ENCODE data around the gene PCSK2. TPM values are rescaled to one million over a fixed set of nuclear protein-coding genes. Genes with fewer than 3 reads are reported as not detected.

Gene PCSK2
- total RNA-seq, 2 experiments from 2014 or later, result not detected

GRCh38 chr20:17202030-17202429, 24.8 kb upstream of the PCSK2 start:
- ChIA-PET CTCF (ENCODE audit: unreplicated experiment) (no interaction called here), POLR2A (no interaction called here)
- DNase-seq (ENCODE audit: low spot score), result no peak
- H3K4me2 ChIP-seq (ENCODE audit: low read length), result no peak overlapping the region
- H3K27ac ChIP-seq (ENCODE audit: low read depth, low read length, poor library complexity, severe bottlenecking), result no peak overlapping the region
- intact Hi-C loops (cut with micrococcal nuclease; ENCODE audit: unreplicated experiment), result no loop called here
- H3K4me3 ChIP-seq (ENCODE audit: low read depth, low read length, poor library complexity, severe bottlenecking), result no peak overlapping the region
- H3K9me2 ChIP-seq (ENCODE audit: insufficient read depth, low read length), result no peaks in the 10 kb centered on the region
- no peaks in the 10 kb centered on the region for H3K4me1 ChIP-seq (ENCODE audit: insufficient read depth, low read length, poor library complexity, severe bottlenecking)
- TF ChIP-seq EZH2phosphoT487 (IDR thresholded peaks at IDR 0.05; ENCODE audit: borderline replicate concordance, low read depth, low read length), result no peak
- no peak for TF ChIP-seq CTCF (conservative IDR thresholded peaks at IDR 0.05; ENCODE audit: low read length)
- no TSS peak for BruUV-seq (replicated peaks)
- H4K20me1 ChIP-seq (ENCODE audit: insufficient read depth, low read length), result no peaks in the 10 kb centered on the region
- no peaks in the 10 kb centered on the region for H3K79me2 ChIP-seq (ENCODE audit: insufficient read depth, low read depth, low read length)
- H3K9me3 ChIP-seq (ENCODE audit: low read length), result no peaks in the 10 kb centered on the region
- no peak overlapping the region for H2AFZ ChIP-seq (ENCODE audit: low read length)
- H3K36me3 ChIP-seq (ENCODE audit: insufficient read depth, low read length), result no peaks in the 10 kb centered on the region

- Histone ChIP-seq H3K9me2 (ENCODE audit: insufficient read depth, low read length) (no peaks in the 10 kb centered on the region), H3K4me2 (ENCODE audit: low read length) (no peak overlapping the region), H3K4me3 (ENCODE audit: low read depth, low read length, poor library complexity, severe bottlenecking) (no peak overlapping the region), H3K79me2 (ENCODE audit: insufficient read depth, low read depth, low read length) (no peaks in the 10 kb centered on the region), H2AFZ (ENCODE audit: low read length) (no peak overlapping the region), H3K36me3 (ENCODE audit: insufficient read depth, low read length) (no peaks in the 10 kb centered on the region), H3K4me1 (ENCODE audit: insufficient read depth, low read length, poor library complexity, severe bottlenecking) (no peaks in the 10 kb centered on the region), H3K9me3 (ENCODE audit: low read length) (no peaks in the 10 kb centered on the region), H4K20me1 (ENCODE audit: insufficient read depth, low read length) (no peaks in the 10 kb centered on the region), H3K27ac (ENCODE audit: low read depth, low read length, poor library complexity, severe bottlenecking) (no peak overlapping the region)
- CTCF ChIA-PET (ENCODE audit: unreplicated experiment), result no interaction called here
- intact Hi-C loops (cut with micrococcal nuclease; ENCODE audit: unreplicated experiment), result no loop called here
- BruUV-seq (replicated peaks), result no TSS peak
- no peak for DNase-seq (ENCODE audit: low spot score)
- no peak for TF ChIP-seq EZH2phosphoT487 (IDR thresholded peaks at IDR 0.05; ENCODE audit: borderline replicate concordance, low read depth, low read length)
- TF ChIP-seq CTCF (conservative IDR thresholded peaks at IDR 0.05; ENCODE audit: low read length), result no peak
- POLR2A ChIA-PET, result interaction anchor here (1.0 kb wide), 1 partner anchor 182 kb away, joined by 3 read pairs; no protein-coding TSS in a partner anchor
Observed at GRCh38 chr20:17202673-17203072, 24.2 kb upstream of the PCSK2 start.

GRCh38 chr20:17205084-17205813, 21.6 kb upstream of the PCSK2 start:
- Histone ChIP-seq H3K9me2 (ENCODE audit: insufficient read depth, low read length) (no peaks in the 10 kb centered on the region), H3K9me3 (ENCODE audit: low read length) (no peaks in the 10 kb centered on the region), H3K4me3 (ENCODE audit: low read depth, low read length, poor library complexity, severe bottlenecking) (no peak overlapping the region), H3K27ac (ENCODE audit: low read depth, low read length, poor library complexity, severe bottlenecking) (no peak overlapping the region), H2AFZ (ENCODE audit: low read length) (no peak overlapping the region), H3K4me2 (ENCODE audit: low read length) (no peak overlapping the region), H3K79me2 (ENCODE audit: insufficient read depth, low read depth, low read length) (no peaks in the 10 kb centered on the region), H3K36me3 (ENCODE audit: insufficient read depth, low read length) (no peaks in the 10 kb centered on the region), H4K20me1 (ENCODE audit: insufficient read depth, low read length) (no peaks in the 10 kb centered on the region), H3K4me1 (ENCODE audit: insufficient read depth, low read length, poor library complexity, severe bottlenecking) (no peaks in the 10 kb centered on the region)
- POLR2A ChIA-PET, result no interaction called here
- CTCF ChIA-PET (ENCODE audit: unreplicated experiment), result no interaction called here
- DNase-seq (ENCODE audit: low spot score), result no peak
- TF ChIP-seq EZH2phosphoT487 (IDR thresholded peaks at IDR 0.05; ENCODE audit: borderline replicate concordance, low read depth, low read length) (no peak), CTCF (conservative IDR thresholded peaks at IDR 0.05; ENCODE audit: low read length) (no peak)
- intact Hi-C loops (cut with micrococcal nuclease; ENCODE audit: unreplicated experiment), result no loop called here
- BruUV-seq (replicated peaks), result no TSS peak
